Astrocyte of the cerebellum (primary cell): Measurements from ENCODE around the gene RPN2.

Experiments
- DNase-seq: peaks from one replicate; pipeline ENCODE4 v3.0.0-alpha.2; 2011; ENCODE audit warnings: low read depth
- H3K4me3 ChIP-seq: 2 replicates; pipeline ENCODE4 v1.5.1; 2011; ENCODE audit warnings: mild to moderate bottlenecking, low read depth, low read length, moderate library complexity
- CTCF ChIP-seq: IDR thresholded peaks from 2 replicates; pipeline ENCODE4 v1.5.1; 2012; ENCODE audit warnings: low read length, low read depth, moderate library complexity, mild to moderate bottlenecking; ENCODE audit errors: missing control alignments
- in situ Hi-C: cut with HindIII; loops from 2 replicates; pipeline ENCODE4 v1.10.0; 2017; ENCODE audit warnings: low sequenced_read_pairs

Gene RPN2

GRCh38 chr20:37200926-37201826 lies 22.0 kb downstream of the RPN2 start:
- H3K4me3 ChIP-seq = no peak overlapping the region
- DNase-seq = no peak
- in situ Hi-C loops = loop anchor here (5.0 kb wide), 1 partner anchor 66 kb away; no protein-coding TSS in a partner anchor
- no peak for TF ChIP-seq CTCF

- DNase-seq = no peak
- in situ Hi-C loops = loop anchor here (5.0 kb wide), 1 partner anchor 66 kb away; no protein-coding TSS in a partner anchor
- no peak overlapping the region for H3K4me3 ChIP-seq
- no peak for TF ChIP-seq CTCF
These were observed 22.7 kb downstream of the RPN2 start for GRCh38 chr20:37201827-37202162.

- H3K4me3 ChIP-seq = no peak overlapping the region
- peak; percentile 86 for TF ChIP-seq CTCF
- DNase-seq = peak; percentile 87
- in situ Hi-C loops = loop anchor here (5.0 kb wide), 1 partner anchor 65 kb away; no protein-coding TSS in a partner anchor
These were observed 23.3 kb downstream of the RPN2 start for GRCh38 chr20:37202267-37202943.

- TF ChIP-seq CTCF = no peak
- DNase-seq = no peak
- H3K4me3 ChIP-seq = no peak overlapping the region
- in situ Hi-C loops = loop anchor here (5.0 kb wide), 1 partner anchor 63 kb away; no protein-coding TSS in a partner anchor
These were observed 24.9 kb downstream of the RPN2 start for GRCh38 chr20:37204056-37204455.

- H3K4me3 ChIP-seq = no peak overlapping the region
- in situ Hi-C loops = no loop called here
- TF ChIP-seq CTCF = no peak
- no peak for DNase-seq
These were observed 26.0 kb downstream of the RPN2 start for GRCh38 chr20:37205130-37205529.

GRCh38 chr20:37205794-37206193 lies 26.7 kb downstream of the RPN2 start:
- no peak overlapping the region for H3K4me3 ChIP-seq
- TF ChIP-seq CTCF = no peak
- in situ Hi-C loops = no loop called here
- no peak for DNase-seq
